Hematopoietic multipotent progenitor cell treated with erythropoietin and hydrocortisone succinate and interleukin-3 and kit ligand, for 6 days (in vitro differentiated cells): ENCODE data around the gene EEFSEC.

Experiments used
- DNase-seq: peaks from one replicate; pipeline ENCODE4 v3.0.0-alpha.2; 2015

Gene EEFSEC

DNA sequence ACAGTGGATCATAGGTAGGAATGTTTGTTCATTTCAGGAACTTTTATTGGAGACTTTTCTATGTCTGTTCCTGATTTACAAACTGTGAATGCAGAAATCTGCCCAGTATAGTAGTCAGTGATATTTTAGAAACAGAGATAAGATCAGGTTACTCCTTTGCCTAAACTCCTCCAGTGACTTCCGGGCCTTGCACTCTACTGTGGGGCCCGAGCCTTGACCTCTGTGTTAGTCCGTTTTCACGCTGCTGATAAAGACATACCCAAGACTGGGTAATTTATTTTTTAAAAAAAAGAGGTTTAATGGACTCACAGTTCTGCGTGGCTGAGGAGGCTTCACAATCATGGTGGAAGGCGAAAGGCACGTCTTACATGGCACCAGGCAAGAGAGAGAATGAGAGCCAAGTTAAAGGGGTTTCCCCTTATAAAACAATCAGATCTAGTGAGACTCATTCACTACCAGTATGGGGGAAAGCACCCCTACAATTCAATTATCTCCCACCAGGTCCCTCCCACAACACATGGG, 186.3 kb downstream of the EEFSEC start:
- no peak for DNase-seq

- no peak for DNase-seq
These were observed 187.1 kb downstream of the EEFSEC start for GRCh38 chr3:128340198-128340903.

DNA sequence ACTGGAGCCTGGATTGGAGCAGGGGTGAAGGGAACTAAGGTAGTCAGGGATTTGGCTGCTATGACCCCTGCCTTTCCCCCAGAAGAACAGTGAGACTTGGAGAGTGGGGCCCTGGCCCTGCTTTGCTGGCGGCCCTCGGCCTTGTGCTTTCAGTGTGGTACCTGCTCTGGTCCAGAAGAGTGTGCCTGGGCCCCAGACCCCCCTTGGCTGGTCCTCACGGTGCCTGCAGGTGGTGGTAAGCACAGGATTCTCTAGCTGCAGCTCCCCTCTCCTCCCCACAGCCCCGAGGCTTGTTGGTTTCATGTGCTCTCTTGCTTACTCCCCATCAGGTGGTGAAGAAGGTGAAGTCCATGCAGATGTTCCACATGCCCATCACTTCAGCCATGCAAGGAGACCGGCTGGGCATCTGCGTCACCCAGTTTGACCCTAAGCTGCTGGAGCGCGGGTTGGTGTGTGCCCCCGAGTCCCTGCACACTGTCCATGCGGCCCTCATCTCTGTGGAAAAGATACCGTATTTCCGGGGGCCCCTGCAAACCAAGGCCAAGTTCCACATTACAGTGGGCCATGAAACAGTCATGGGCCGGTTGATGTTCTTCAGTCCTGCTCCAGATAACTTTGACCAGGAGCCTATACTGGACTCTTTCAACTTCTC, 187.7 kb downstream of the EEFSEC start:
- DNase-seq, result no peak

- DNase-seq, result no peak
These were observed 188.5 kb downstream of the EEFSEC start for GRCh38 chr3:128341659-128342395.

DNA sequence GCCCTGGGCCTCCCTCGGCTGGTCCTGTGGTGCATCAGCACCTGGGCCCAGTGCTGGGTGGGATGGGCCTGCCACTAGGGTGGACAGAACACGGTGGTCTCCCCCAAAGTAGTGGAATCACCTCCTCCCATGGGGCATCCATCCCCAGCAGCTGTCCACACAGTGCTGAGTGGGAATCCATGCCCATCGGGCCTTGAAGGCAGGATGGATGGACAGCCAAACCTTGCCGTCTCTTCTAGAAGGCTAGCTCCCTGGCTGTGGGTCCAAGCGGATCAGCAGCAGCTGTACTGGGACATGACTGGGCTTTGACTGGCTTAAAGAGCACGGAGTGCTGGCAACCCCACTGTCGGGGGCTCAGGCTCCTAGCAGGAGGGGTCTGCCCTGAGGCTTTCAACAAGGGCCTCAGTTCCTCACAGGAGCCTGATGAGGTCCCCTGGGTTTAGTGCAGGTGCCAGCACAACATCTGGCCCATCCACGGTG, 189.5 kb downstream of the EEFSEC start:
- DNase-seq, result no peak

DNA sequence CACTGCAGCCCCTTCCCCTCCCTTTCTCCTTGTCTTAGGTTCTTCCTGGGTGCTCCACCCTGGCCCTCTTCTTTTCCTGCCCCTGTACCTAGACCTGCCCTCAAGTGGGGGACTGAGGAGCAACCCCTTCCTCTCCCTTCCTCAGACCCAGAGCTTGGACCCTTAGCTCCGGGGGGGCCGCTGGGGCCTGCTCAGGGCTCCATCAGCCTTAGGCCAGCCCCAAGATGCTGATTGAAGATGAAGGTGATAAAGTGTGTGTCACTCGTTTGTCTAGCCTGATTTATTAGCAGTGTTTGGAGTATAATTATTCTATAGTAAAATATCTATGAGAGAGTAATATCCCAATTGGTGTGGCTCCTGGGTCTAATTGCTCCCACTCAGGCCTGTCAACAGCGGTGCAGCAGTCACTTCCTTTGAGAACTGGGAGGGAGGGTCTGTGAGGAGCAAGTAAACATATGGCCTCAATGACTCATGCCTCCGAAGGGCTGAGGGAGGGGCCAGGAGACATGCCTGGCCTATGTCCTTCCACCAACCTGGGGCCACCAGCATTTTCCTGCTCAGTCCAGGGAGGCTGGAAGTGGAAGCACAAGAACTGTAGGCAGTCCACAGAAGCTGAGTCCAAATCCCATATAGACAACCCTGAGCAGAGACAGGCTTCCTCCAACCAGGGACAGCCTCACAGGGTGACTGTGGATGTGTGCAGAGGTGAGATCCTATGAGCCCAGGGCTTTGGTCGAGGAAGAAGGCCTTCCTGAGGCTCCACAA, 190.2 kb downstream of the EEFSEC start:
- DNase-seq, result peak; percentile 23

DNA sequence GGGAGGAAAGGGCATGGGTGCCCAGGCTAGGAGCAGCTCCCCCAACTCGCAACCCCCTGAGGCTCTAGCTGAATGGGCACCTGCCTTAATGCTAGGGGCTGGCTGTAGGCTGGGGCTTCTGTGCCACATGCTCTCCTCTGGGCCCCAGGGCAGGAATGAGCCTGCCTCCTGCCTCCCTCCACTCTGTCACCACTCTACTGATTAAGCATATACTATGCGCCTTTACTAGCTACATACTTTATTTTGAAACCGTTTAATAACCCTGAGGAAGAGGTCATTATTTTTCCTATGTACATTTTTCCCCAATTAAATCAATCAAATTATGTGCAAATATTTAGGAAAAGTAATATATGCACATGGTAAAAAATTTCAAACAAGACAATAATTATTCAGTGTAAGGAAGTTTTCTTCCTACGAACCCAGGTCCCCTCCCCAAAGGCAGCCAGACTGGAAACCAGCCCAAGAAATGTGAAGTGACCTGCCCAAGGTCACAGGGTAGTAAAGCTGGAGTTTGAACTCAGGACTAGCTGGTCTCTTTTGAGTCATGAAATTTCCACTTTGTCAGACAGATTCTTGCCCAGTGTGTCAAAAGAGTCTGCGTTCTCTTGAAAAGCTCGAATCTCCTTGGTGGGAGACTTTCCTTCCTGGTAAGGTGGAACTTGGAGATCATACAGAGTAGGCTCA, 190.9 kb downstream of the EEFSEC start:
- DNase-seq, result no peak

- peak; percentile 55 for DNase-seq
These were observed 191.9 kb downstream of the EEFSEC start for GRCh38 chr3:128345196-128345595.

GRCh38 chr3:128346562-128346961, 193.3 kb downstream of the EEFSEC start:
- DNase-seq, result no peak

- DNase-seq, result no peak
These were observed 194.0 kb downstream of the EEFSEC start for GRCh38 chr3:128347282-128347681.

DNA sequence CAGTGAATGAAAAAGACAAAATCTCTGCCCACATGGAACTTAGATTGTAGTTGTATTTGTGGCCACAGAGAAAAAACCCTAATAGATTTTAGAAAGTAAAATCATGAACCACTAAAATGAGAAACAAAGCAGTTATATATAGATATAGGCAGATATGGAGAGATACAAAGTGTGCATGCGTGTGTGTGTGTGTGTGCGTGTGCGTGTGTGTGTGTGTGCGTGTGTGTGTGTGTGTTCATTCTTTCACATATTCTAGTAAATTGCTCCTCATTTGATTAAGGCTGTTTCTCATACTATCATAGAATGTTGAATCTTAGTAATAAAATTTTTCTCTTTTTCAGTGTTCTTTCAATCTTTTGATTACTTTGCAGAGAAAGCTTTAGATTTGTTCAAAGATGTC, 194.8 kb downstream of the EEFSEC start:
- no peak for DNase-seq

DNA sequence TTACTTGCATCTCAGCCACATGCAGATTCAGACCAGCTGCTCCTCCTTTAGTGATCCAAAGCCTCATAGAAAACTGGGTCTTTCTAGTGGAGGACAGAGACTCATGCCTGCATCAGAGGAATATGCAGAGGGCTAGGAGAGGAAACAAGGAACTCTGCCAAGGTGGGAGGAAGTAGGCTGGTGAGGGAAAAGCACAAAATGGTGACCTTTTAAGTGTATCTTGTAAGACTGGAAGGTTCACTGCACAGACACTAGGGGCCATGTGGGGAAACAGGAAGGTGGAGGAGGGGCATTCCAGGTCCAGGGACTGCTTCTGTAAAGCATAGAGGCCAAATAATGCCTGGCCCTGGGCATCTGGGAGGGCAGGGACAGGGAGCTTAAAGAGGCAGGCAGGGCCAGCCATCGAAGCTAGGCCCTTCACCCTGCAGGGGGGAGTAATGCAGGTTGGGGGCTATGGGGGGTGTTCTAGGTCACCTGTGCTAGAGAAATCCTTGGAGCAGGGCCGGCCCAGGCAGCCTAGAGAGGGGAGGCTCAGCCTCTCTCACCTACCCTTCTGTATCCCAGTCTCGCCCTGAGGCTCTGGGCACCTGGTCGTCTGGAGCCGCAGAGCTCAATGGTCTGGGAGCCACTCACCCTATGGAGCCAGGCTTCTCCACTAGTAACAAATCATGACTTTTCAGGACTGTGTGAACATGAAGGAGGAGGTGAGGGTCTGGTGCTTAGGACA, 195.7 kb downstream of the EEFSEC start:
- DNase-seq, result peak; percentile 17

GRCh38 chr3:128349963-128350599, 196.8 kb downstream of the EEFSEC start:
- DNase-seq, result no peak

DNA sequence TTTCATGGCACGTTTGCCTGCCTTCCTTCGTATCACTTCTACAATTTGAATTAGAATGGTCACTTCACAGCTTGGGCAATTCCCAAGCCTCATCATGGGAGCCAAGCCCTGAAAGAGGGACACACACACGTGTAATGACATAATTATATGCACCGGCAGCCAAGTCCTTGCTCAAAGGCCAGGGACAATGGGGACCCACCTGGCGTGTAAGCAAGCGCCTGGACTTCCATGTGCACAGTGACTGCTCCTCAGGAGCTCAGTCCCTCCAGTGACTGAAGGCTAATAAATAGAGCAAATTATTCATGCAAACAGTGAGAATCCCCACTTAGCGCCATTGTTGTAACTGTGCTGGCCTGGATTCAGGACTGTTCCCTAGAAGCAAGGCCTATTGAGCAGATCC, 198.3 kb downstream of the EEFSEC start:
- no peak for DNase-seq

DNA sequence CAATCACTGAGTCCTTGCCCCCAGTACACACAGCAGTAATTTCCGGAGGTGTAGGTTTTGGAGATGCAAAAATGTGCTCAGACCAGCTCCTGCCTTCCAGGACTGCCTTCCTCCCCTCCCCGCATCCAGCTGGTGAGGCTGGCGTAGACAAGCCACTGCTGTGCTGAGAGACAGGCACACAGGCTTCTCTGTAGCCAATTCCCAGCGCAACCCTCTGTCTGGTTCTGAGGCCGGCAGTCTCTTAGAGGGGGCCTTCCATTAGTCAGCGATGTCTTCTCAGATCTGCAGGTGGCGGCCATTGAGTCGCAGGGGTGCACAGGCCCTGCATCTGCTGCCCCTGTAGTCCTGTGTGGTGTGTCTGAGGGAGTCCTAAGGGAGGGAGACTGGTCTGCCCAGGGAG, 199.0 kb downstream of the EEFSEC start:
- no peak for DNase-seq

- no peak for DNase-seq
These were observed 200.2 kb downstream of the EEFSEC start for GRCh38 chr3:128353361-128353965.

DNA sequence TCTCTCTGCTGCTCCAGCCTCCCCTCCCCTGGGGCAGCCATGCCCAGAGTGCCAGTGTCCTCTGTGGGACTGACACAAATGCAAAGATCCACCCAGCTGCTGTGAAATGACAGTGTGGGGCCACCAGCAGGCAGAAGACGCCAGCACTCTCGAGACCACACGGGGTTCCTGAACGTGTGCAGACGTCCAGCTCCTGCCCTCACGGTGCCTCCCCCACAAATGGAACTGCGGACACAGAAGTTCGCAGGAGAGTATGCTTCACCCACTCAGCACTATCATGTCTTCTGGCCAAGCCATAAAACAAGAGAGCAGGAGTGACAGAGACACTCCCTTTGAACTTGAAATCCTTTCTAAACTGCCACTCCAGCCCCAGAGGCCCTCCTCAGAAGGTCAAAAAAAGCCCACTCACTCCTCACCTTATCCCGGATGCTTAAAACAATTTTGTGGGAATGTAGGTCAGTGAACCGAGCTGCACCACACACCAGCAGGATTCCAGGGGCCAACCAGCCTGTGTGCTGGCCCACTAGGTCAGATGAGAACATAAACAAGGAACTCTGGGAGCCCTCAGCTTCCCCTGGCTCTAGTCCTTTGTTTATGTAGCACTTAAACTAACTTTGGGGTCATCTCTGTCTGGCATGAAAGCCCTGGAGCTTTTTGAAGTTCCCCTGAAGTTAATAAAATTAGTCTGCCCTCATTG, 200.9 kb downstream of the EEFSEC start:
- no peak for DNase-seq

DNA sequence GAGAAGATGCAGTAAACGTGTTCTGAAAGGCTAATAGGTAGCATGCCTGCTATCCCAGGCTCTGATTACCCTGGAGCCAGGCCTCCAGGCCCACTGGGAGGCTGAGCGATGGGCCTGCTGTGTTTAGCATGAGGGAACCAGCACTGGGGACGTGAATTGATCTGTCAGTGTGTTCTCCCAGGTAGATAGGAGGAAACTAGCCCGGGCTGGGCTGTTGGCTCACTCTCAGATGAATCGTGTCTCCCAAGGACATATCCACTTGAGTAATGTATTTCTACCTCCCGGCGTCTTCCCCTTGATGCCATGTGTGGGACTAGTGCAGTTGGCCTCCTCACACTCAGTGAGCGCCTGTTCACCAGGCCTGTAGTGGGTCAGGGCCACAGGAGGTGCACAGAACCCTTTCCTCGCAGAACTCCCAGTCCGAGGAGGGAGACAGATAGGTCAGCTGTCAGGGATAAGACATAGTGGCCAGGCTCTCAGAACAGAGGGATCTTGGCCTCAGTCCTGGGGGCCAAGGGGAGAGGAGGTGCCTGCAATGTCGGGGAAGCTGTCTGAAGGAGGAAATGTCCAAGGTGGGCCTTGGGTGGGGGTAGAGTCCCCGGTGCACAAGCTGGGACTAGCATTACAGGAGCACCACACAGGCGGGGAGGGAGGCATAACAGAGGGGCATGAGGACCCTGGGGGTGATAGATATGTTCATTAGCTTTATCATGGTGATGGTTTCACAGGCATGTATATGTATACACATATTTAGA, 201.7 kb downstream of the EEFSEC start:
- no peak for DNase-seq

- no peak for DNase-seq
These were observed 202.2 kb downstream of the EEFSEC start for GRCh38 chr3:128355543-128355919.
